Measurements from ENCODE around the gene KCNH2.
"Not testable (repeated sequence)": the region's sequence is repeated elsewhere in the genome, so short reads cannot be mapped to it uniquely, and the experiment has no call there.

KCNH2 gene

DNA sequence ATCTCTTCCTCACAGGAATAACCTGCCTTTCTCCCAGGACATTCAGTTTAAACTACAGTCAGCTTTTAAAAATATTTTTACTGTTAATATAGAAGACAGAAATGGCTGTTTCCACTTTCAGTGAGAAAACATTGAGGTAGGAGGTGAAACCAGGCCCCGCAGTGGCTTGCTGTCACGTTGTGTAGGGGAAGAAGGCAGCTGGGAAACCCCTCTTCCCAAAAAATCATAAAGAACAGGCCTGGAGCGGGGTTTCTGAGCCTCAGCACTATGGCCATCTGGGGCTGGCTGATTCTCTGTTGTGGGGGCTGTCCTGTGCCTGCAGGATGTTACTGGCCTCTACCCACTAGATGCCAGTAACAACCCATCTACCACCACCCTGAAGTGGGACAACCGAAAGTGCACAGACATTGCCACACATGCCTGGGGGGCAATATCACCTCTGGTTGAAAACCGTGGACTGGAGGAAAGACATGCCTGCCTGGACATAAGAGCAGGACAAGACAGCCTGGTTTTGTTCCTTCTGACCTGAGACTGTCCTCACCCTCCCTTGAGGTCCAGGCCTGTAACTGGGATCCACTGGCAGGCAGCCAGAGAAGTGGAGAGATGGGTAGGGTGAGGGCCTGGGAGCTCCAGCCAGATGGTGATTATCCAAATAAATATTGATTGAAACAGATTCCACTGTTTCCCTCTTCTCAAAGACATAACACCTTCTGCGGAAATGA lies 43.9 kb downstream of the KCNH2 start:
- no peak for DNase-seq (ENCODE audit: low spot score)

GRCh38 chr7:150931199-150931869 lies 46.8 kb downstream of the KCNH2 start:
- DNase-seq (ENCODE audit: low spot score), result no peak

GRCh38 chr7:150928541-150928940 lies 49.6 kb downstream of the KCNH2 start:
- no peak for DNase-seq (ENCODE audit: low spot score)

DNA sequence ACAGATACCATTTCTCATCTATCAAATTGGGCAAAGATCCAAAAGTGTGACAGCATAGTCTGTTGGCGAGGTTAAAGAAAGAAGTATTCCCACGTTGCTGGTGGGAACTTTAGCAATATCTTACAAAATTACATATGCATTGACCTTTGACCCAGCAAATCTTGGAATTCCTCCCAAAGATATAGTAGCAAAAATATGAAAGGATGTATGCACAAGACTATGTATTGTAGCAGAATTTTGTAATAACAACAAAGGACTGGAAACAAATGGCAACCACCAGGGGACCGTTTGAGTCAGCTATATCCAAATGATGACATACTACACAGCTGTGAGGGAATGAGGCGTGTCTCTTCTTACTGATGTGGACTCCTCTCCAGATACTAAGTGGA lies 50.2 kb downstream of the KCNH2 start:
- no peak for DNase-seq (ENCODE audit: low spot score)

- no peak for DNase-seq (ENCODE audit: low spot score)
These were observed 50.8 kb downstream of the KCNH2 start for GRCh38 chr7:150927157-150927955.

DNA sequence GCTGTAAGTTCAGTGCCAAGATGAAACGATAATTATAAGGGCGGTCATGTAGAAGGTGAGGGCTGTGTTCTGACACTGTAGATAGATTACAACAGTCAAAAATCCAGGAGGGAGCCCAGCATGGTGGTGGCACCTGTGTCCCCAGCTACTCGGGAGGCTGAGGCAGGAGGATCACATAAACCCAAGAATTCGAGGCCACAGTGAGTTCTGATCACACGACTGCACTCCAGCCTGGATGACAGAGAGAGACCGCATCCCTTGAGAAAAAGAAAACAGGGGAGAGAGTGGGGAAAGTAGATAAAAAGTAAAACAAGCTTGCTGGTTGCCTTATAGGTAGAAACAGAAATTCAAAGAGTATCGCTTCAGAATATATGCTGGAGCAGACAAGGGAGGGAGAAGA lies 52.1 kb downstream of the KCNH2 start:
- DNase-seq (ENCODE audit: low spot score), result no peak

- DNase-seq (ENCODE audit: low spot score), result no peak
These were observed 53.7 kb downstream of the KCNH2 start for GRCh38 chr7:150924369-150924781.

GRCh38 chr7:150923802-150924201 lies 54.3 kb downstream of the KCNH2 start:
- DNase-seq (ENCODE audit: low spot score), result no peak

DNA sequence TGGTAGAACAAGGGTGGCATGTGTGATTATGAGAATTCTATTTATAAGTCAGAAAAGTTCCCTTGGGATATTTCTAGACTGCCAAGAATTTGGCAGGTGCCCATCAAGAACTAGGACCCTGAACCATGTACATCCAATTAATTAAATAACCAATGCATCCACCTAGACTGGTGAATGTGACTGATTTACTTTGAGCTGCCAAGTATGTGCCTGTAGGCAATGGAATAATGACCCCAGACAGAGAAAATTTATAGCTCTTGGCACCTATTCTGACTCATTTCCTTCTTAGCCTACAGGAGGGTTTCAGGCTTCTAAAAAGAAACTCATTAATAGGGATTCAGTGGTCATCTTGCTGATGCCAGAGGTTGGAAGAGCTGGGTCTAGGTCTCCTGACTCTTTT lies 54.9 kb downstream of the KCNH2 start:
- DNase-seq (ENCODE audit: low spot score), result no peak

GRCh38 chr7:150919160-150919559 lies 59.0 kb downstream of the KCNH2 start:
- DNase-seq (ENCODE audit: low spot score), result no peak

DNA sequence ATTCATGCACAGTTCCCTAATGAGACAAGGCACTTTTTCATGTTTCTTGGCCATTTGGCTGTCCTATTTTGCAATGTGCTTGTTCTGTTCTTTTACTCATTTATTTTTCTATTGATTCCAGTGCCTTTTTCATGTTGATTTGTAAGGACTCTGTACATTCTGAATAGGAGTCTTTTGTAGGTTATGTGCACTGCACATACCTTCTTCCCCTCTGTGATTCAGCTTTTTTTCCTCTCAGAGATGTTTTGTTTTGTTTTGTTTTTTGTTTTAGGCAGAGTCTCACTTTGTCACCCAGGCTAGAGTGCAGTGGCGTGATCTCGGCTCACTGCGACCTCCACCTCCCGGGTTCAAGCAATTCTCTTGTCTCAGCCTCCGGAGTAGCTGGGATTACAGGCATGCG lies 59.7 kb downstream of the KCNH2 start:
- DNase-seq (ENCODE audit: low spot score), result no peak

GRCh38 chr7:150917969-150918368 lies 60.2 kb downstream of the KCNH2 start:
- no peak for DNase-seq (ENCODE audit: low spot score)

DNA sequence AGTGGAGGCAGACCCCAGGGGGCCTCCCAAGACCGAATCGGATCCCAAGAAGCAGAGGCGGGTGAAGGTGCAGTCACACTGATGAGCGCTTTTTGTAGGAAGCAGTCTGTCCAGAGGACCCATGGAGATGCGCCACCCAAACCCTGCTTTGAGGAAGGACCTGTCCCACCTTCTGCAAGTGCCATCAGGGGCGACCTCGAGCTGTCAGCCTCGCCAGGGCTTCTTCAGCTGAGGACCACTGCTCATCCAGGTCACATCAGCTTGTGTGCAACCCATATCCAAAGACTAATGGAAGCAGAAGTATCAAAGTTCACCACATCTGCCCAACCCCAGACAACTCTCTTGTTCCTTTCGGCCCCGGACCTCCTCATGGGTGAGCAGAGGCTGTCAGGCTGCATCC lies 61.5 kb downstream of the KCNH2 start:
- no peak for DNase-seq (ENCODE audit: low spot score)

- DNase-seq (ENCODE audit: low spot score), result no peak
These were observed 63.2 kb downstream of the KCNH2 start for GRCh38 chr7:150914966-150915365.

- DNase-seq (ENCODE audit: low spot score), result no peak
These were observed 63.9 kb downstream of the KCNH2 start for GRCh38 chr7:150914196-150914595.

- DNase-seq (ENCODE audit: low spot score), result no peak
These were observed 65.7 kb downstream of the KCNH2 start for GRCh38 chr7:150912427-150912826.

DNA sequence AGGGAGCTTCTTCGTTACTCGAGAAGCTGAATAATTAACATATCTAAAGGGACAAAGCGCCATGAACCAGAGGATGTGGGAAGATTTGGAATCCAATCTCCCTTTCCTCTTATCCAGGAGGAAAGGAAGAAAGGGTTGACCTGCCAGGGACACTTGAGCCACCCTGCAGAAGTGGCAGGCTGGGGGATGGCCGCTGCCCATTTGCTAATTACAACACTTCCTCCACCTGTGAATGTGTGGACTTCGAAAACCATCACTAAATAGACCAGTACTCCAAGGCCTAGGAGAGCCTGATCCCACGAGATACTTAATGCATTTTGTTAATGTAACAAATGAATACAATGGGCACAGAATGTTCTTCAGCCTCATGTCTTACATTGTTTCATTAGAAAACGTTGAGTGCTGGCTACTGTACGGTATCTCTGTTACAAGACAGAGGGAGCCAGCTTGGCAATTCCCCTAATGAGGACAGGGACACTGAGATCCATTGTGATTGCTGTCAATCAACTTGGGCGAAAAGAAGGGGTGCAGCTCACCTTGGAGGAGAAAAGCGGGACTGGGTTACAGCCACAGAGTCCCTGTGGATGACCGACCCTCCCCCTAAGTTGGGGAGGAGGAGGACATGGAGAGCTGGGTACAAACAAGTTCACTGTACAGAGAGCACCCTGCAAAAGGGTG lies 66.4 kb downstream of the KCNH2 start:
- no peak for DNase-seq (ENCODE audit: low spot score)

DNA sequence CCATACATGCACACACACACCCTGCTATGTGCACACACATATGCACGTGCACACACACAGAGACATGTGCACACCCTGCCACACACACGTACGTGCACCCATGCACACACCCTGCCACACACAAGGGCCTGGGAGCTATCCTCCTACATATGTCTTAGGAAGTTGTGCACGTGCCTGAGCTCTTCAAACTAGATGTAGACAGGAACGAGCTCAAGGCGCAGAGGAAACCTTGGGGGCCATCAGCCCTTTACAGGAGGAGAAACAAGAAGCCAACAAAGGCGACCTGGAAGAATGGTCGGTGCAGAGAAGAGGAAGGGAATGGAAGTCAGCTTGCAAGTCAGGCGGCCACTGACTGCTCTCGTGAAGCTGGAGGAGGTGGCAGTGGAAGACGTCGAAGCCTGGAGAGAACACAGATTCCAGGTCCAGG lies 67.1 kb downstream of the KCNH2 start:
- no peak for DNase-seq (ENCODE audit: low spot score)

DNA sequence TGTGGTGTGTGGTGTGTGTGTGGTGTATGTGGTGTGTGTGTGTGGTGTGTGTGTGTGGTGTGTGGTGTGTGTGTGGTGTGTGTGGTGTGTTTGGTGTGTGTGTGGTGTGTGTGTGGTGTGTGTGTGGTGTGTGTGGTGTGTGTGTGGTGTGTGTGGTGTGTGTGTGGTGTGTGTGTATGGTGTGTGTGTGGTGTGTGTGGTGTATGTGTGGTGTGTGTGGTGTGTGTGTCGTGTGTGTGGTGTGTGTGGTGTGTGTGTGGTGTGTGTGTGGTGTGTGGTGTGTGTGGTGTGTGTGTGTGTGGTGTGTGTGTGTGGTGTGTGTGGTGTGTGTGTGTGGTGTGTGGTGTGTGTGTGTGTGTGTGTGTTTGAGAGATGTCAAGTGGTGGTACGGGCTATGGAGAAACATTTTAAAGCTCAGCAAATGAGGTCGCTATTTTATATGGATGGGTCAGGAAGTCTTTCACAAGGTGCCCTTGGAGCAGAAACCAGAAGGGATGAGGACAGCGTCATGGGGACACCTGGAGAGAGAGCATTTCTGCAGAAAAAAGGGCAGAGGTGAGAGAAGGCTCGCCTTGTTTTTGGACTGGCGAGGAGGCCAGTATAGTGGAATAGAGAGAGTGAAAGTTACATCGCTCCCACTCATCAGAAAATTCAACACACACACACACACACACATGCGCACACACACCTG lies 67.7 kb downstream of the KCNH2 start:
- DNase-seq (ENCODE audit: low spot score), result not testable (repeated sequence)

- no peak for DNase-seq (ENCODE audit: low spot score)
These were observed 68.7 kb downstream of the KCNH2 start for GRCh38 chr7:150909200-150909995.

DNA sequence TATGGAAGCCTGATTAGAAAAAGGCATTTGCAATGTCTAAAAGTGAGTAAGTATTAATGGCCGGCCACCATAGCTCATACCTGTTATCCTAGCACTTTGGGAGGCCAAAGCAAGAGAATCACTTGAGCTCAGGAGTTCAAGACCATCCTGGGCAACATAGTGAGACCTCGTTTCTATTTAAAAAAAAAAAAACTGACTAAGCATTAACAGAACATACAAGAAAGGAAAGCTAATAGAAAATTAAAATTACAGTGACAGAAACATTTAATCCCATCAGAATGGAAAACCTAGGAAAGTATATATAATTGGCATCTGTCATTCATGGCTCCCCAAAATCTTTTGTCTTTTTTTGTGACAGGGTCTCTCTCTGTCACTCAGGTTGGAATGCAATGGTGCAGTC lies 69.9 kb downstream of the KCNH2 start:
- no peak for DNase-seq (ENCODE audit: low spot score)

Measured in Ammon's horn (tissue), 1 donor.